Measurements from ENCODE around the gene ALDH1A2. TPM values are rescaled to one million over a fixed set of nuclear protein-coding genes. Genes with fewer than 3 reads are reported as not detected.

The ALDH1A2 gene
- total RNA-seq, 1 experiment from 2014 or later = 4.0 TPM

DNA sequence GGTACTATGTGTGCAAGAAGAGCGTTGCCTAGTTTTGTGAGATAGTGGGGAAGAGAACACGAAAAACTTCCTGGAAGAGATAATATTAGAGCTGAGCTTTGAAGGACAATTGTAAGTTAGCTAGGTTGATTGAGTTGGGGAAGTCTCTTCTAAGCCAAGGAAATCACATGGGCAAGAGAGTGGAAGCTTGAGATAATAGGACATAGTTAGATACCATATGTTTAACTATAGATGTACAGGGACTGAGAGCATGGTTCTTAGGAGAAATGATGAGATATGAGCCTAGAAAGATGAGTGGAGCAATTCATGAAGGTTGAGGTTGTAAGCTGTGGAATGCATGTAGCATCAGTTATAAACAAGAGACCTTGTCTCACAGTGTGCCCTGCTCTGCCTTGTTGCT is 42.6 kb upstream of the ALDH1A2 start:
- Histone ChIP-seq H3K9me2 (ENCODE audit: insufficient read depth) (no peaks in the 10 kb centered on the region), H3K4me3 (no peak overlapping the region), H3K27me3 (ENCODE audit: insufficient read depth, low read depth) (no peaks in the 10 kb centered on the region), H3K4me2 (no peak overlapping the region), H2AFZ (no peak overlapping the region), H4K20me1 (ENCODE audit: insufficient read depth) (no peaks in the 10 kb centered on the region), H3K36me3 (ENCODE audit: low read depth) (no peaks in the 10 kb centered on the region), H3K27ac (no peak overlapping the region), H3F3A (ENCODE audit: insufficient read depth, low read depth) (no peaks in the 10 kb centered on the region), H3K9me3 (ENCODE audit: insufficient read depth, low read depth) (no peaks in the 10 kb centered on the region), H3K4me1 (replicated peaks; ENCODE audit: insufficient read depth) (no peaks in the 10 kb centered on the region), H3K79me2 (ENCODE audit: low read depth) (no peaks in the 10 kb centered on the region)
- no peak for DNase-seq
- CTCF ChIA-PET = no interaction called here
- no TSS peak for BruUV-seq (replicated peaks)
- TF ChIP-seq, protein P1, sequence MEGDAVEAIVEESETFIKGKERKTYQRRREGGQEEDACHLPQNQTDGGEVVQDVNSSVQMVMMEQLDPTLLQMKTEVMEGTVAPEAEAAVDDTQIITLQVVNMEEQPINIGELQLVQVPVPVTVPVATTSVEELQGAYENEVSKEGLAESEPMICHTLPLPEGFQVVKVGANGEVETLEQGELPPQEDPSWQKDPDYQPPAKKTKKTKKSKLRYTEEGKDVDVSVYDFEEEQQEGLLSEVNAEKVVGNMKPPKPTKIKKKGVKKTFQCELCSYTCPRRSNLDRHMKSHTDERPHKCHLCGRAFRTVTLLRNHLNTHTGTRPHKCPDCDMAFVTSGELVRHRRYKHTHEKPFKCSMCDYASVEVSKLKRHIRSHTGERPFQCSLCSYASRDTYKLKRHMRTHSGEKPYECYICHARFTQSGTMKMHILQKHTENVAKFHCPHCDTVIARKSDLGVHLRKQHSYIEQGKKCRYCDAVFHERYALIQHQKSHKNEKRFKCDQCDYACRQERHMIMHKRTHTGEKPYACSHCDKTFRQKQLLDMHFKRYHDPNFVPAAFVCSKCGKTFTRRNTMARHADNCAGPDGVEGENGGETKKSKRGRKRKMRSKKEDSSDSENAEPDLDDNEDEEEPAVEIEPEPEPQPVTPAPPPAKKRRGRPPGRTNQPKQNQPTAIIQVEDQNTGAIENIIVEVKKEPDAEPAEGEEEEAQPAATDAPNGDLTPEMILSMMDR (conservative IDR thresholded peaks at IDR 0.05) = no peak
- POLR2A ChIA-PET (ENCODE audit: unreplicated experiment) = no interaction called here
- intact Hi-C loops (cut with micrococcal nuclease; ENCODE audit: unreplicated experiment) = no loop called here

DNA sequence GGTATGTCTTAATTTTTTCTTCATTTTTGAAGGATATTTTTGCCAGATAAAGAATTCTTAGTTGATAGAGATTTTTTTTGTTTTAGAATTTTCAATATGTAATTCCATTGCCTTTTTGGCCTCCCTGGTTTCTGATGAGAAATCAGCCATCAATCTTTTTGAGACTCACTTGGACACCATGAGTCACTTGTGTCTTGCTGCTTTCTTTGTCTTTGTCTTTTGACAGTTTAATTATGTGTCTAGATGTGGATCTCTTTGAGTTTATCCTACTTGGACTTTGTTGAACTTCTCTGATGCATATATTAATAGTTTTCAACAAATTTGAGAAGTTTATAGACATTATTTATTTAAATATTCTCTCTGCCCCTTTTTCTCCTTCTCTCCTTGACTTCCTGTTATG is 38.0 kb upstream of the ALDH1A2 start:
- H3F3A ChIP-seq (ENCODE audit: insufficient read depth, low read depth) = no peaks in the 10 kb centered on the region
- no peak overlapping the region for H3K4me3 ChIP-seq
- H2AFZ ChIP-seq = no peak overlapping the region
- H3K27ac ChIP-seq = no peak overlapping the region
- H3K27me3 ChIP-seq (ENCODE audit: insufficient read depth, low read depth) = no peaks in the 10 kb centered on the region
- no peak for TF ChIP-seq EZH2 (IDR thresholded peaks at IDR 0.05; ENCODE audit: low read depth)
- TF ChIP-seq, protein P1 (conservative IDR thresholded peaks at IDR 0.05) = no peak
- no peaks in the 10 kb centered on the region for H3K4me1 ChIP-seq (replicated peaks; ENCODE audit: insufficient read depth)
- CTCF ChIA-PET = no interaction called here
- POLR2A ChIA-PET (ENCODE audit: unreplicated experiment) = no interaction called here
- H3K4me2 ChIP-seq = no peak overlapping the region
- no peaks in the 10 kb centered on the region for H4K20me1 ChIP-seq (ENCODE audit: insufficient read depth)
- intact Hi-C loops (cut with micrococcal nuclease; ENCODE audit: unreplicated experiment) = no loop called here
- H3K36me3 ChIP-seq (ENCODE audit: low read depth) = no peaks in the 10 kb centered on the region
- H3K9me3 ChIP-seq (ENCODE audit: insufficient read depth, low read depth) = no peaks in the 10 kb centered on the region
- DNase-seq = no peak
- BruUV-seq (replicated peaks) = no TSS peak
- H3K79me2 ChIP-seq (ENCODE audit: low read depth) = no peaks in the 10 kb centered on the region
- no peaks in the 10 kb centered on the region for H3K9me2 ChIP-seq (ENCODE audit: insufficient read depth)

DNA sequence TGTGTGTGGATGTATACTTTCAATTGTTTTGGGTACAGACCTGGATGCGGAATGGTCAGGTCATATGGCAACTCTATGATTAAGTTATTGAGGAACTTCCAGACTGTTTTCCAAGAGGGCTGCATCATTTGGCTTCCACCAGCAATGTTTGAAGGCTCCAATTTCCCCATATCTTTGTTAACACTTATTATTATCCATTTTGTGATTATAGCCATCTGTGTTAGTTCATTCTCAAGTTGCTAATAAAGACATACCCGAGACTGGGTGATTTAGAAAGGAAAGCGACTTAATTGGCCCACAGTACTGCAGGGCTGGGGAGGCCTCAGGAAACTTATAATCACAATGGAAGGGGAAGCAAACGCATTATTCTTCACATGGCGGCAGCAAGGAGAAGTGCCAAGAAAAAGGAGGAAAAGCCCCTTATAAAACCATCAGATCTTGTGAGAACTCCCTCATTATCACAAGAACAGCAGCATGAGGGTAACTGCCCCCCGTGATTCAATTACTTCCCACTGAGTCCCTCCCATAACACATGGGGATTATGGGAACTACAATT is 31.1 kb upstream of the ALDH1A2 start:
- no peaks in the 10 kb centered on the region for H3K79me2 ChIP-seq (ENCODE audit: low read depth)
- H3K27me3 ChIP-seq (ENCODE audit: insufficient read depth, low read depth) = no peaks in the 10 kb centered on the region
- H2AFZ ChIP-seq = no peak overlapping the region
- intact Hi-C loops (cut with micrococcal nuclease; ENCODE audit: unreplicated experiment) = no loop called here
- no peak overlapping the region for H3K4me2 ChIP-seq
- TF ChIP-seq EZH2 (IDR thresholded peaks at IDR 0.05; ENCODE audit: low read depth) = no peak
- TF ChIP-seq, protein P1 (conservative IDR thresholded peaks at IDR 0.05) = no peak
- ChIA-PET POLR2A (ENCODE audit: unreplicated experiment) (no interaction called here), CTCF (no interaction called here)
- H3K9me2 ChIP-seq (ENCODE audit: insufficient read depth) = no peaks in the 10 kb centered on the region
- H3K36me3 ChIP-seq (ENCODE audit: low read depth) = no peaks in the 10 kb centered on the region
- BruUV-seq (replicated peaks) = no TSS peak
- no peaks in the 10 kb centered on the region for H4K20me1 ChIP-seq (ENCODE audit: insufficient read depth)
- no peak overlapping the region for H3K4me3 ChIP-seq
- H3F3A ChIP-seq (ENCODE audit: insufficient read depth, low read depth) = no peaks in the 10 kb centered on the region
- no peak overlapping the region for H3K27ac ChIP-seq
- no peaks in the 10 kb centered on the region for H3K4me1 ChIP-seq (replicated peaks; ENCODE audit: insufficient read depth)
- no peak for DNase-seq
- H3K9me3 ChIP-seq (ENCODE audit: insufficient read depth, low read depth) = no peaks in the 10 kb centered on the region
